Activated naive CD8-positive, alpha-beta T cell treated with anti-CD3 and anti-CD28 coated beads, Interleukin-2, amount 50 U/mL, for 16 hours (primary cell): ENCODE results near the gene PARP4.
A peak's percentile ranks its signal among the peaks of the same experiment; 100 is the strongest.
"Not testable (repeated sequence)": the region's sequence is repeated elsewhere in the genome, so short reads cannot be mapped to it uniquely, and the experiment has no call there.

Source experiments
- DNase-seq: peaks from one replicate; pipeline ENCODE4 v3.0.0-alpha.2; 2020; ENCODE audit warnings: low read depth, low spot score

The PARP4 gene

DNA sequence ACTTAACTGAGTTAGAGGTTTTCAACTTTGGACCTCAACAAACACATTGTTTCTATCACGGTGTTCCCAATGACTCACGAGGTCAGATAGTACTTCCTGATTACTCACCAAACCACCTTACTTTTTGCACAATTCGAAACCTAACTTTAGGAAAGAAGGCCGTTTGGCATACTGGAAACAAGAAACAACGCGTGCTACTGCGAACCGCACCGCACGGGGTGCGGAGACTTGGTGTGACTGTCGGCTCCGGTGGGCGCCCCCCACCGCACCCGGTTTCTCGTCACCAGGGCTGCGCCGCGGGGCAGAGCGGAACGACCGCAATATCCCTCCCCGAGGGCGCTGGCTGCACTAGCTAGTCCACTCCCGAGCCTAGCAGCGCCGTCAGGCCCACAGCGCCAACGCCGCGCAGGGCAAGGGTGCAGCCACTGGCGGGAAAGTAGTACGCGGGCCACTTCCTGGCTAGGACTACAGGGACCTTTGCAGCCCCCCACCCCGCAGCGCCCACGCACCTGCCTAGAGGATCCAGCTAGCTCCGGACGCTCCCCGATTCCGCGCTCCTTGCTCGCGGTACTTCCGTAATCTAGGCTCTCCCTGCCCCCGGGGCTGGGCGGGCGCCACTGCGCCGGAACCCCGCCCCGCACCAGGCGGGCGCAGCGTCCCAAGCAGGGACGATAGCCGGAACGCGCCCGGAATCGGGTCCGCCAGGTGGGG, at the start of gene PARP4:
TSS of gene PARP4 (minus strand) at position 582 of the 711 bp plus-strand sequence. CDS start 9,002 bp downstream, outside the sequence.
- DNase-seq = peak; percentile 29

DNA sequence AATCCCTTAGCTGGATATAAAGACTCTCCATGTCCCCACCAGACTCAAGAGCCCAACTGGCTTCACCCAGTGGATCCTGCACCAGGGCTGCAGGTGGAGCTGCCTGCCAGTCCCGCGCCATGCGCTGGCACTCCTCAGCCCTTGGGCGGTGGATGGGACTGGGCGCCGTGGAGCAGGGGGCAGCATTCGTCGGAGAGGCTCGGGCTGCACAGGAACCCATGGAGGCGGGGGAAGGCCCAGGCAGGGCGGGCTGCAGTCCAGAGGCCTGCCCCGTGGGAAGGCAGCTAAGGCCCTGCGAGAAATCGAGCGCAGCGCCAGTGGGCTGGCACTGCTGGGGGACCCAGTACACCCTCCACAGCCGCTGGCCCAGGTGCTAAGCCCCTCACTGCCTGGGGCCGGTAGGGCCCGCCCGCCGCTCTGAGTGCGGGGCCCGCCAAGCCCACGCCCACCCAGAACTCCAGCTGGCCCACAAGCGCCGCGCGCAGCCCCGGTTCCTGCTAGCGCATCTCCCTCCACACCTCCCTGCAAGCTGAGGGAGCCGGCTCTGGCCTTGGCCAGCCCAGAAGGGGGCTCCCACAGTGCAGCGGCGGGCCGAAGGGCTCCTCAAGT, 48.1 kb upstream of the PARP4 start:
- not testable (repeated sequence) for DNase-seq

DNA sequence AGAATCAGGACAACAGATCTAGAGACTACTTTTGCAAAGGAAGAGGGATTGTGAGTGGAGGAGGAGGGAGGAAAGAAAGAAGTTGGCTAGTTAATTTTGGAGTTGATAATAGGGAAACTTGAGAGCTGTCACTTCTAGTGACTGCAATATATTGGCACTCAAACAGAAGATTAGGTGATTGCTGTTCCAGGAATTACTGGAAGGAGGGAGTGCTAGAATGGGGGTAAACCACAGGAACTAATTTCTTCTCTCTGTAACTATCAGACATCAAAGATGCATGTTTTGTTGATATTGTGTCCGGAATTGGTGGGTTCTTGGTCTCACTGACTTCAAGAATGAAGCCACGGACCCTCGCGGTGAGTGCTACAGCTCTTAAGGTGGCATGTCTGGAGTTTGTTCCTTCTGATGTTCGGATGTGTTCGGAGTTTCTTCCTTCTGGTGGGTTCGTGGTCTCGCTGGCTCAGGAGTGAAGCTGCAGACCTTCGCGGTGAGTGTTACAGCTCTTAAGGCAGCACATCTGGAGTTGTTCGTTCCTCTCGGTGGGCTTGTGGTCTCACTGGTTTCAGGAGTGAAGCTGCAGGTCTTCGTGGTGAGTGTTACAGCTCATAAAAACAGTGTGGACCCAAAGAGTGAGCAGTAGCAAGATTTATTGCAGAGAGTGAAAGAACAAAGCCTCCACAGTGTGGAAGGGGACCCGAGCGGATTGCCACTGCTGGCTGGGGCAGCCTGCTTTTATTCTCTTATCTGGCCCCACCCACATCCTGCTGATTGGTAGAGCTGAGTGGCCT, 47.0 kb upstream of the PARP4 start:
- not testable (repeated sequence) for DNase-seq

DNA sequence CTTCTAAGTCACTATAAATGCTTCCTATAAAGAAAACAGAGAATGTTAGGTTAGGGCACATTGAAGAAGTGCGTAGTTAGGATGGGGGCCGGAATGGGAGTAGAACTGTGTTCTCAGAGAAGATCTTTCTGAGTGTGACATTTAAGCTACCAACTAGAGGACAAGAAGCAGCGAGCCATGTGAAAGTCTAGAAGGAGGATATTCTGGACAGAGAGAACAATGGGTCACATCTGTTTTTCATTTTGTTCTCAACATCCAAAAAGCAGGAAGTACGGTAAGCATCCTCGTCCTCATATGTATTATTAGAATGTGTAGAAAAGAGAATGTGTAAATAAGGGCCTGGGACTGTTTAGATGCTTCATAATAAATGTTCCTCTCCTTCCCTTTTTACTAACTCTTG, 44.5 kb upstream of the PARP4 start:
- DNase-seq = no peak

DNA sequence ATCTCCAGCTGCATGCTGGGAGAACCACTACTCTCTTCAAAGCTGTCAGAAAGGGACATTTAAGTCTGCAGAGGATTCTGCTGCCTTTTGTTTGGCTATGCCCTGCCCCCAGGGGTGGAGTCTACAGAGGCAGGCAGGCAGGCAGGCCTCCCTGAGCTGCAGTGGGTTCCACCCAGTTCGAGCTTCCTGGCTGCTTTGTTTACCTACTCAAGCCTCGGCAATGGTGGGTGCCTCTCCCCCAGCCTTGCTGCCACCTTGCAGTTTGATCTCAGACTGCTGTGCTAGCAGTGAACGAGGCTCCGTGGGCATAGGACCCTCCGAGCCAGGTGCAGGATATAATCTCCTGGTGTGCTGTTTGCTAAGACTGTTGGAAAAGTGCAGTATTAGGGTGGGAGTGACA, 41.3 kb upstream of the PARP4 start:
- not testable (repeated sequence) for DNase-seq

DNA sequence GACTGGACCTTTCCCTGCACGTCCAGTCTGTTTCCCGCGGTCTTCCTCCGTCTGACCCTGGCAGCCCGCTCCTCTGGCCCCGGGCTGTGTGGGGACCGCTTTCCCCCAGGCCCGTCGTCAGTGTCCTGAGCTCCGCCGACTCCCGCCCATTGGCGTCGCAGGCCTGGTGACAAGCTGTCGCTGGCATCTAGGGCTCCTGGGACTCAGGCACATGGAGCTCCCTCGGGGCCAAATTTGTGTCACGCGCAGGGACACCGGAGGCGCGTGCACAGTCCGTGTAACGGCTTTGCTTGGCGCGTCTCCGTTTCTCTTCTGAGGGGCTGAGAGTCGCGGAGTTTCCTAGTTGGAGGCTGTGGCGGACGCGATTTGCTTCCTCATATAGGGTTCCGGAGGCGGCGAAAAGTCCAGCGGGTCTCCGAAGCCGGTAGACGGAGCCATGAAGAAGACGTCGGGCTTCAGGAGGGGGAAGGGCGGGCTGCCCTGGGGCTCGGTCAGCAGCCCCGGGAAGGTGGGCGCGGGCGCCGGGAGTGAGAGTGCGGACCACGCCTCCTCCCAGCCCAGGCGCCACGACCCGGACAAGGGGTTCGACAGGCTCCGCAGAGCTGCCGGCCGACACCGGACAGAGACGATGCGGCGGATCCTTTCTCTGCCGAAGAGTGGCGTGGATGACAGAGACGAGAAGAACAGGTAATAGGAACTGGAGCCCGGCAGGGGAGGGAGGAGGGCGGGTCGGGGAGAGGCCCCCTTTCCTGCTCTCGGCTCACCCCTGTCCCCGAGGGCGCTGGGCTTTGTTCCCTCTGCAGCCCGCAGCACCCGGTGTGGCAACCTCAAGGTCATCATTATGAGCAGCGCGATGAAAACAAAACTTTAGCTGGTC, 29.1 kb upstream of the PARP4 start:
- DNase-seq = not testable (repeated sequence)

DNA sequence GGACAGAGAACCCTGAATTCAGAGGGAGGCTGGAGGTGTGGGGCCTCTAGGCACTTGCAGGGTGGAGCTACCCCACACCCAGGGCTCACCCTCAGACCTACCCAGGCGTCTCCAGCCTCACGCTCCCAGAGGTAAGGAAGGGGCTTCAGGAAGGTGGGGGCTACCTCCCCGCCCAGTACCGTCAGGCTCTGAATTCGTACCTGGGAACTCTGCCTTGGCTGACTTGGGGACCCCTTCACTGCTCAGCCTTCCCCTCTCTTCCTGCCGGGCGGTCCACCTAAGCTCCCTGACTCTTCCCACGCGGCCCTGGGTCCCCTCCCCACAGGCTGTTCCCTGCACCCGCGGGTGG, 28.5 kb upstream of the PARP4 start:
- DNase-seq = no peak

DNA sequence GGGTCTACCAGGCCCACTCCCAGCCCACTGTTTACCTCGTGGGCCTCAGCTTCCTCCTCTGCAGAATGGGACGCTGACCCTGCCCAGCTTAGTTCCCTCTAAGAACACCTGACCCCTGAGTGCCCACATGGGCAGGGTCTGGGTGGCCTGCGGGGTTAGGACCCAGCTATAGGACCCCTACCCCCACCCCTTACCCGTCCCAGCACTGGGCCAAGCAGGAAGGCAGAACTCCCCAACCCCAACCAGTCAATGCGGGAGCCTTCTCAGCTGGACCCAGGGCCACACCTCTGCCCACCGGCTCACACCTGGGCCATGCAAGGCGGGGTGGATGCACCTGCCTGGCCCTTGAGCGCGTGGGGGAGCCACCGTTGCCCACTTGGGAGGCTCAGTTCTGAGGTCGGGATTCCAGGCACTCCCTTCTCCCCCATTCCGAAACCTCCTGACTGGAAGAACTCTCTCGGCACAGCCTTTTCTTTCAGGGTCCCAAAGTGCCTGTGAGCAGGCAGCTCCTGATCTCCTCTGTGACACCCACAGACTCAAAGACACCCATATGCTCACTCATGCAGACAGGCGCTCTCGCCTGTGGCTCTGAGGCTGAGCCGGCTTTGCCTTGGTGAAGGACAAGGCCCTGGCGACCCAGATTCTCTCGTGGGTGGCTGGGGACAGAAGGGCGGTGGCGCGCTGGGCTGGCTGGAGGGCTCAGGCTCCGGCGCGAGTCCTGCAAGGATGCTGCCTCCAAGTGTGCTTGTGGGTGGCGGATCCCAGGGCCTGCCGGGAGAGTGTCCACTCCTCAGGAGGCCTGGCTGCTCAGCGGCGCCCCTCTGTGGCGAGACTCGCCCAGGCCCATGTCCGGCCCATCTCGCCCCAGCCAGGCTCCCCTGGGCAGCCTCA, 27.9 kb upstream of the PARP4 start:
- DNase-seq = no peak

DNA sequence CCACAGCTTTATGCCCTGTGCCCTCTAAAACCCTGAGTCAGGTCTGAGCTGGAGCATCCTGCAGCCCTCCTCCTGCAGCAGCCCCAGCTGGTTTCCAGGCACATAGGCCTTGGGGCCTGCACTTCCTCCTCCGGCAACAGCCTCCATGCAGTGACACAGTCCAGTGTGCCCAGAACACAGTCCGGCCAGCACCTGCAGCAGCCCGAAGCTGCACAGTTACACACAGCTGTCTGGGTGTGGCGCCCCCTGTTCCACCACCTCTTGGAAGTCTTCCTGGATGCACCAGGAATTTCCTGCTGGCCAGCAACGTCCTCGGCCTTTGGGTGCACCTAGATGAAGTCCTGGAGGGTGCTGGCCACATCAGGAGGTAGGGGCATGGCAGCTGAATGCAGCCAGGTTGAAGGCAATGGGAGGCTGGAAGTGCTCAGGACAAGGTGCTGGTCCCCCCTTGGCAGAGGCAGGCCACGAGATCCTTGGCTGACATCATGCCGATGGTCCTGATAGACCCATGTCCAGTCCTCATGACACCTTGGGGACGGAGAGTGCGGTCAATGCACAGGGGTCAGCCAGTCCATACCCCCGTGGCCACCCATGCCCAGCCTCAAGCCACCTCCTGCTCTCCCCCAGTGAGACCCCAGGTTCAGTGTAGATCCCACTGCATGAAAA, 27.1 kb upstream of the PARP4 start:
- DNase-seq = no peak

DNA sequence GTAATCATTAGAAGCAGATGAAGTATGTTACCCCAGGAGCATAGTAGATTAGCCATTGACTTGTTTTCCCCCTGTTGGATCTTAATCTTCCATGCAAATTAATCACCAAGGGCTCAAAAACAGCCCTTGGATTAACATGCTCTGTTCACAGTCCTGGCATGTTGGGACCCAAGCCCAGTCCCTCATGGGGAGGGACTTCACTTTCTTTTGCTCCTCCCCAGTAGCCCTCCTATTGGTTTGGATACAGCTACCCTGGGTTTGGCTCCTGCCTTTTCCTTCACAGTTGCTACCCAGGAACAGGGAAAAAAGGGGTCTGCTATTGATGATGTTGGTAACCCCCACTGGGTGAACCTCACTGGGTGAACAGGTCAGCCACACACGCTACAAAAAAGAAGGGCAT, 16.9 kb upstream of the PARP4 start:
- DNase-seq = no peak

DNA sequence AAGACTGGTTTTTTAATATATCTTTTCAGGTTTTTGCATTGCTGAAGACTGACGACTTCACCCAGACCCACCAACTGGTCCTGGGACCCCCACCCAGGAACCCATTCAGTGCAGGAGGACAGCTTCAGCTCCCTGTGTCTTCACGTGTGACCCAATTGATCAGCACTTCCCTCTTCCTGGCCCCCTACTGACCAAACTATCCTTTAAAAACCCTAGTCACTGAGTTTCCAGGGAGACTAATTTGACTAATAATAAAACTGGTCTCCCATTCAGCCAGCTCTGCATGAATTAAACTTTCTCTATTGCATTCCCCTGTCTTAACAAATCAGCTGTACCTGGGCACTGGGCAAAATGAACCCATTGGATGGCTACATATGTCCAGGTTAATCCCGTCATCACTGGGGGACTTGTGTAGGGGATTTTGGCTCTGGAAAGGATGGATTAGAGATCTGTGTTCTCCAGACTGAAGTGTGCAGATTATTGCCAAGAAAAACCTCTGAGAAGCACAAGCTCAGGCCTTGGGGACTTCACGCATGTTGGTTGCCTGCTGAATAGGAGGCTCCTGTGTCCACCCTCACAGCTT, 16.3 kb upstream of the PARP4 start:
- DNase-seq = no peak

DNA sequence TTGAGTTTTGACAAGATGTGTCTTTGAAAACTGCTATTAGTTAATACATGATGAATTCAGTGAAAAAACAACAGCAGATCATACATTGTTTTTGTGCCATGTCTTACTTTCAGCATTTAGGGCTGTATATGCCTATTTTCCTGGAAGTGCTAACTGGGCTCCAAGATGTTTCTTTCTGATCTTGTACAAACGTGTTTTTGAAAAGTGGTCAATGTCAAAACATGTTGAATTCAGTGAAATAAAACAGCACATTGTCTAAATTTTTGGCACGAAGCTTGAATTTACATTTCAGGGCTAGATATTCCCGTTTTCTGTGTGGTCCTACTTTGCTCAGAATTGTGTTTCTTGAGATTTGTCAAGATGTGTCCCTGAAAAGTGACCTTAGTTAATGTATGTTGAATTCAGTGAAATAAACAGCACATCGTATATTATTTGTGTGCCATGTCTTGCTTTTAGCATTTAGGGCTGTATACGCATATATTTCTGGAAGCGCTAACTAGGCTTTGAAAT, 14.7 kb upstream of the PARP4 start:
- no peak for DNase-seq

DNA sequence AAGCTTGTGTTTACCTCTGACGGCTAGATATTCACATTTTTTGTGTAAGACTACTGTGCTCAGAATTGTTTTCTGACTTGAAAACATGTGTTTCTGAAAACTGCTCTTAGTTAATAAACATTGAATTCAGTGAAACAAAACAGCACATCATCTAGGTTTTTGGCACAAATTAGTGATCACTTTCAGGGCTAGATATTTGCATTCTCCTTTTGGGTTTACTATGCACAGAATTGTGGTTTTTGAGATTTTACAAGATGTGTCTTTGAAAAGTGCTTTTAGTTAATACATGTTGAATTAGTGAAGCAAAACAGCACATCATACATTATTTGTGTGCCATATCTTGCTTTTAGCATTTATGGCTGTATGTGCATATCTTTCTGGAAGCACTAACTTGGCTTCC, 8.2 kb upstream of the PARP4 start:
- no peak for DNase-seq

DNA sequence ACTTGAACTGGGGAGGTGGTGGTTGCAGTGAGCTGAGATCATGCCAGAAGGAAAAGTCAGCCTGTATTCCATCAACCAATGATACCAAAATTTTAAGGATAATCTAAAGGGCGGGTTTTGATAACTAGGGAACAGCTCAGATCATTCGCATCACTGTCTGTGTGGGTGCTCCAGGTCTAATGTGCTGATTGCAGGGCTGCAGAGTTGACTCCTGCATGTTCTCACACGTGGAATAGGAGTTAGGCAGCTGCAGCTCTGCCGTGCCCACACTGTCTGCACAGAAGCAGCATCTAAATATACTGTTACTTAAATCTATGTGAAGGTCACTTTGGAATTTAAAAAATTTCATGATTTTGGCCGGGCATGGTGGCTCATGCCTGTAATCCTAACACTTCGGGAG, 4.3 kb upstream of the PARP4 start:
- no peak for DNase-seq

DNA sequence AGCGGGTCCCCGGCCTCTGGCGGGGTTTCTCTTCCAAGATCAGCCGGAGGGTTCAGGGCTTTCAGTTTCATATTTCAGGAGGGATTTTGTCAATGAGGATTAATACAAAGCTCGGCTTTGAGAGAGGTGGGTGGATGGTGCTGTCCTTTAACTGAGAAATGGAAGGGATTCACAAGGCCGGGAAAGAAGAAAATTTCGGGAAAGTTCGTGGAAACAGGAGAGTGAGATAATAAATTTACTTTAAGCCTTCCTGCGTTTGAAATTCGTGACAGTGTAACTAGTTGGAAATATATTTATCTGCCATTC, 283 bp upstream of the PARP4 start:
- no peak for DNase-seq

DNA sequence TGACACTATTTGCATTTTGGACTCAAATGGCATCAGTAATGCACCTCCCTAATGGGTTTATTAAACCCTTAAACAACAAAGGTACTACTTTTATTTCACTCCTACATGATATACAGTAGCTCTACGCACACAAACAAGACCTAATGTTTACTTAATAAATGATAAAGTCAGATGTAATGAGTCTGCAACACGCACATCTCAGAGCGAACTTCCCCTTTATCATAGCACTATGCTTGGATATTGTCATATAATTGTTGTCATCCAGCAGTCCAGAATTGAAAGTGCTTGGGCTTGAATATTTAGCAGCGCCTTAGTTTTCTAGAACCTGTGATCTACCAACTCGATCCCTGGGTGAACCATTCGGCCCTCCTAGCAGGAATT, 772 bp downstream of the PARP4 start:
- DNase-seq = no peak

DNA sequence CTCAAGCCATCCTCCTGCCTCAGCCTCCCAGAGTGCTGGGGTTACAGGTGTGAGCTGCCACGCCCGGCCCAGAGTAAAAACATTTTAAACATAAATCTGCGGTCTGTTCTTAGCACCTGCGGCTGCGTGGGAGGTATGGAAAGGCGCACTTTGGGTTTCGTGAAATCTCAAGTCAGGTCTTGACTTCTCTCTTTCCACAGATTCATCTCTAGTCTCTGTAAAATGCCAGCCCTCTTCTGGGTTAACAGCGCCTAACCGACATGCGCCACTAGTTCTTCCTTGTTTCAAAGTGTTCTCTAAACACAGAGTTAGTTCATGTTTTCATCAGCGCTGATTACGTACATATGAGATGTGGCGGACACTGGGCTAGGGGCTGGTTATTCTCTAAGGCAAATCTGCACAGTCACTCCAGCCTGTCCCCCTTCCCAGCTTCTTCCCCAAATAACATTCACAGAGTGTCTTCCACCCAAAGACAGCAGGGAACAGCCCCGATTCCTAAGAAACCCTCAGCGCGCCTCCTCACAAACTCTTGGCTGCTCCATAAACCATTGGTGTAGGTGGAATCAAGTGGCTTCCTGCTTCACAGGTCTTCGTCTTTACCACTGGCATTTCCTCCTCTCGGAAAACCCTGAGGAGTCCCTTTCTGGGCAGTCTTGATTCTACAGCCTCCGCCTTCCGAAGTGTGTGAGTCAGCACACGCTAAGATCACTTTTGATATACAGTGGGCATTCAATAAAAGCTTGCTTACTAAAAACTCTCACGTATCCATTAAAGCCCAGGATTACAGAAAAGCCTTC, 1.4 kb downstream of the PARP4 start:
- DNase-seq = peak; percentile 25

DNA sequence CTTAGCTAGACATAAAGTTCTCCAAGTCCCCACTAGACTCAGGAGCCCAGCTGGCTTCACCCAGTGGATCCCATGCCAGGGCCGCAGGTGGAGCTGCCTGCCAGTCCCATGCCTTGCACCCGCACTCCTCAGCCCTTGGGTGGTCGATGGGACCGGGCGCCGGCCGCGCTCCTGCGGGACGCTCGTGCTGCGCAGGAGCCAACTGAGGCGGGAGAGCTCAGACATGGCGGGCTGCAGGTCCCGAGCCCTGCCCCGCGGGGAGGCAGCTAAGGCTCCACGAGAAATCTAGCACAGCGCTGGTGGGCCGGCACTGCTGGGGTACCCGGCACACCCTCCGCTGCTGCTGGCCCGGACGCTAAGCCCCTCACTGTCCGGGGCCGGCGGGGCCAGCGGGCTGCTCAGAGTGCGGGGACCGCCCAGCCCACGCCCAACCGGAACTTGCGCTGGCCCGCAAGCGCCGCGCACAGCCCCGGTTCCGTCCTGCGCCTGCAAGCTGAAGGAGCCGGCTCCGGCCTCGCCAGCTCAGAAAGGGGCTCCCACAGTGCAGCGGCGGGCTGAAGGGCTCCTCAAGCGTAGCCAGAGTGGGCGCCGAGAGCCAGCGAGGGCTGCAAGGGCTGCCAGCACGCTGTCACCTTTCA, 5.8 kb downstream of the PARP4 start:
- no peak for DNase-seq

DNA sequence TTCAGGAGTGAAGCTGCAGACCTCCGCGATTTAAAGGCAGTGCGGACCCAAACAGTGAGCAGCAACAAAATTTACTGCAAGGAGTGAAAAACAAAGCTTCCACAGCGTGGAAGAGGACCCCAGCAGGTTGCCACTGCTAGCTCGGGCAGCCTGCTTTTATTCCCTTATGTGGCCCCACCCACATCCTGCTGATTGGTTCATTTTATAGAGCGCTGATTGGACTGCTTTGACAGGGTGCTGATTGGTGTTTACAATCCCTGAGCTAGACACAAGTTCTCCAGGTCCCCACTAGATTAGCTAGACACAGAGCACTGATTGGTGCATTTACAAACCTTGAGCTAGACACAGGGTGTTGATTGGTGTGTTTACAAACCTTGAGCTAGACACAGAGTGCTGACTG, 6.3 kb downstream of the PARP4 start:
- not testable (repeated sequence) for DNase-seq
